ENCODE data around the gene AGAP3. TPM values are rescaled to one million over a fixed set of nuclear protein-coding genes. Genes with fewer than 3 reads are reported as not detected.
A peak's percentile ranks its signal among the peaks of the same experiment; 100 is the strongest.

AGAP3 gene
- polyA plus RNA-seq, 1 donor (not counting 4 experiments of a cell fraction or from before 2014, with no cell fraction given), result 64.3 TPM

GRCh38 chr7:151053751-151054150, 32.5 kb upstream of the AGAP3 start:
- Histone ChIP-seq H3K36me3 (ENCODE audit: control insufficient read depth in 2 of 2, extremely low read depth in 1 of 2, insufficient read depth in 2 of 2, low read length in 2 of 2) (peaks cover 3 to 7% of the 10 kb centered on the region in 2 experiments), H3K4me3 (ENCODE audit: control insufficient read depth in 2 of 3, extremely low read depth in 1 of 3, insufficient read depth in 2 of 3, low read depth in 1 of 3, low read length in 3 of 3) (no peak overlapping the region), H3K9me1 (ENCODE audit: control insufficient read depth, extremely low read depth, insufficient read depth, low read length) (no peaks in the 10 kb centered on the region), H3K27ac (ENCODE audit: control insufficient read depth, insufficient read depth, low read length) (no peak overlapping the region), H3K4me1 (ENCODE audit: control insufficient read depth, extremely low read depth, insufficient read depth, low read length) (peaks cover 17% of the 10 kb centered on the region), H2AFZ (ENCODE audit: control insufficient read depth, low read length) (no peak overlapping the region), H3K79me2 (ENCODE audit: control insufficient read depth, insufficient read depth, low read length) (no peaks in the 10 kb centered on the region), H3K27me3 (ENCODE audit: control insufficient read depth, extremely low read depth, insufficient read depth, low read length) (peaks cover 4% of the 10 kb centered on the region), H3K9ac (ENCODE audit: control insufficient read depth, extremely low read depth, insufficient read depth, low read length) (no peak overlapping the region), H3K9me3 (ENCODE audit: control insufficient read depth, low read depth, low read length) (no peaks in the 10 kb centered on the region), H4K20me1 (ENCODE audit: control insufficient read depth, extremely low read depth, insufficient read depth, low read length) (no peaks in the 10 kb centered on the region), H3K4me2 (ENCODE audit: control insufficient read depth, extremely low read depth, insufficient read depth, low read depth, low read length) (no peak overlapping the region)
- FAIRE-seq (no peak), DNase-seq (ENCODE audit: low read depth, low spot score) (no peak)
- TF ChIP-seq CTCF (optimal IDR thresholded peaks at IDR 0.05 in 1 of 3, IDR thresholded peaks at IDR 0.05 in 1 of 3, conservative IDR thresholded peaks at IDR 0.05 in 1 of 3; ENCODE audit: extremely low read depth in 1 of 3, insufficient read depth in 2 of 3, low read length in 3 of 3) (no peak), EZH2 (IDR thresholded peaks at IDR 0.05; ENCODE audit: low read length) (no peak)
- dilution Hi-C loops (cut with MboI; ENCODE audit: extremely low pct_ligation_motif_present, low sequenced_read_pairs), result no loop called here

- FAIRE-seq, result no peak
- Histone ChIP-seq H3K79me2 (ENCODE audit: control insufficient read depth, insufficient read depth, low read length) (peaks cover 15% of the 10 kb centered on the region), H3K9me3 (ENCODE audit: control insufficient read depth, low read depth, low read length) (no peaks in the 10 kb centered on the region), H4K20me1 (ENCODE audit: control insufficient read depth, extremely low read depth, insufficient read depth, low read length) (no peaks in the 10 kb centered on the region), H3K9ac (ENCODE audit: control insufficient read depth, extremely low read depth, insufficient read depth, low read length) (no peak overlapping the region), H3K4me2 (ENCODE audit: control insufficient read depth, extremely low read depth, insufficient read depth, low read depth, low read length) (peak overlapping the region; percentile 99), H3K4me3 (ENCODE audit: control insufficient read depth in 2 of 3, extremely low read depth in 1 of 3, insufficient read depth in 2 of 3, low read depth in 1 of 3, low read length in 3 of 3) (no peak overlapping the region), H3K36me3 (ENCODE audit: control insufficient read depth in 2 of 2, extremely low read depth in 1 of 2, insufficient read depth in 2 of 2, low read length in 2 of 2) (peaks cover 3 to 7% of the 10 kb centered on the region in 2 experiments), H3K27ac (ENCODE audit: control insufficient read depth, insufficient read depth, low read length) (no peak overlapping the region), H3K4me1 (ENCODE audit: control insufficient read depth, extremely low read depth, insufficient read depth, low read length) (peaks cover 24% of the 10 kb centered on the region), H3K27me3 (ENCODE audit: control insufficient read depth, extremely low read depth, insufficient read depth, low read length) (no peaks in the 10 kb centered on the region), H3K9me1 (ENCODE audit: control insufficient read depth, extremely low read depth, insufficient read depth, low read length) (no peaks in the 10 kb centered on the region), H2AFZ (ENCODE audit: control insufficient read depth, low read length) (no peak overlapping the region)
- no peak for DNase-seq (ENCODE audit: low read depth, low spot score)
- dilution Hi-C loops (cut with MboI; ENCODE audit: extremely low pct_ligation_motif_present, low sequenced_read_pairs), result no loop called here
- no peak for TF ChIP-seq CTCF (optimal IDR thresholded peaks at IDR 0.05 in 1 of 3, IDR thresholded peaks at IDR 0.05 in 1 of 3, conservative IDR thresholded peaks at IDR 0.05 in 1 of 3; ENCODE audit: extremely low read depth in 1 of 3, insufficient read depth in 2 of 3, low read length in 3 of 3)
- no peak for TF ChIP-seq EZH2 (IDR thresholded peaks at IDR 0.05; ENCODE audit: low read length)
Measured at GRCh38 chr7:151056283-151056665, 30.0 kb upstream of the AGAP3 start.
